GM18519 (cell line): ENCODE results near the gene RNF207.

Experiments used
- ATAC-seq: cut with Tn5 transposase; IDR thresholded peaks from one replicate; pipeline ENCODE4 v1.9.1; 2021; ENCODE audit warnings: mild to moderate bottlenecking, moderate library complexity; ENCODE audit not compliant: unreplicated experiment, low FRiP score

Gene RNF207

GRCh38 chr1:6205849-6206519, at the start of gene RNF207:
Gene RNF207, plus strand, starts transcription at chr1:6206119. Its CDS starts 417 bp downstream, at chr1:6206536.
- ATAC-seq, result no peak

DNA sequence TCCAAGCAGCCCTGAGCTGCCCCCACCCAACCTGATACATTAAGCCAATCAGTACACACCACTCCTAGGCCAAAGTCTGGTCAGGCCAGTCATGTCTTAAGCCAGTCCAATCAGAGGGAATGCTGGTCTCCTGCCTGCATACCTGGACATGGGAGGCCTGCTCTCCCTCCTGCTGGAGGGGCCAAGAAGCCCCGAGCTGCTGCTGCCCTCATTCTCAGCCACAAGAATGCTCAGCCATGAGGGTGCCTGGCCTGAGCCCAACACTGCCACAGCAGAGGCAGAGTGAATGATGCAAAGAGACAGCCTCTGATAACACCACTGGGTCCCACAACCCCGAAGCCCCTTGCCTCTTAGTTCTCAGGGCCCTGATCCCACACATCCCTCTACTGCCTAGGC, 48.8 kb upstream of the RNF207 start:
- no peak for ATAC-seq

DNA sequence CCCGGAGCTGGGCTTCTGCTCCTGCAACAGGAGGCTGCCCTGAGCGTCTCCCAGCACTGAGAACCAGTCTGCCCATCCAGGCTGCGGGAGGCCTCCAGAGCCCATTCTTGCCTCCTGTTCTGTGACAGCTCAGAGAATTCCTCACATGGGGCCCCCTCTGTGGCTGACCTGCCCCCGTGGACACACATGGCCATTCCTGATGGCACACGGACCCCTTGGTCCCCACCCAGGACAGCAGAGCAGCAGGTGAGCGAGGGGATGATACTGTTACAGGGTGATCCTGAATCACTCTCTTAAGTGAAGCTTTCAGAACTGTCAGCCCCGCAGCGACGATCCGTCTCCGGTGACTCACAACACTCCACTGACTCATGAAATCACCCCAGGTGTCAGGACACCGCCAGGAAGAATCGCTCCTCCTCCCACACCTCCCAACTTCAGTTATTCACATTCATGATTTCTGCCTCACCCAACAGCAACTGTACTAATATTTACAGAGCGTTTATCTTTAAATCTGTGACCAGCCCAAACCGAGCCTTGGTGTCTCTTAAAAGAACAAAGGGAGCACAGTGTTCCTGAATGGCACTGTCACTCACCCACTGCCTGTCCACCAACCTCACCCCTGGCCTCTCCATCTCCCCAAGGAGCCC, 48.3 kb upstream of the RNF207 start:
- ATAC-seq, result no peak

DNA sequence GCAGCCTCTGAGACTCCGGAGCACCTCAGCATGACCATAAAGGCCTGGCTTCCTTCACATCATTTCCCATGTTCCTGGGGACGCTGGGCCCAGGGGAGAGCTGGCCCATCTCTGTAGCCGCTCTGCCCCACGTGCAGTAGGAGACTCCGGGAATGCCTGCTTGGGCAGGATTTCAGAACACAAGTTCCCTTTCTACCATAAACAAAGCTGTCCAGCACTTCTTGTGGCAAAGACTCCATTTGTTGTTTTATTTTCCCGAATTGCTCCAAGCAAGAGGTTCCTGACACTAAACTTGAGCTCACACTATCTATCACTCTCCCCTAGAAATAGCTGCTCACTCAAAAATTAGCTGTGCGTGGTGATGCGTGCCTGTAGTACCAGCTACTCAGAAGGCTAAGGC, 47.7 kb upstream of the RNF207 start:
- no peak for ATAC-seq

DNA sequence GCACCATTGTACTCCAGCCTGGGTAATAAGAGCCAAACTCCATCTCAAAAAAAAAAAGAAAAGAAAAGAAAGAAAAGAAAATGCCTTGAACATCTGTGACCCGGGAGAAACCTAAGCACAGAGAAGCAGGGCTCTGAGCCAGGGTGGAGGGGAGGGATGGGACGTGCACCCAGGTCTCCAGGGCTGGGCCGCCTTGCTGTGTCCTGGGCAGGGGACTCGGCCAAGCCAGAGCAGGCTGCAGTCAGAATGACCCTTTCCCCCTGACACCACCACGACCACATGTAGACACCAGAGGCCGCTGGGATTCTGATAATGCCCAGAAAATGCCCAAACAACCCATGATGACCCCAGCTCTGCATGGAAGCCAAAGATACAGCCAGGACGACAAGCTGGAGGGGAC, 43.6 kb upstream of the RNF207 start:
- no peak for ATAC-seq

GRCh38 chr1:6162773-6163172, 43.1 kb upstream of the RNF207 start:
- no peak for ATAC-seq

GRCh38 chr1:6163191-6163972, 42.5 kb upstream of the RNF207 start:
- ATAC-seq, result no peak

- ATAC-seq, result no peak
Observed at GRCh38 chr1:6163973-6164617, 41.8 kb upstream of the RNF207 start.

GRCh38 chr1:6165027-6165426, 40.9 kb upstream of the RNF207 start:
- ATAC-seq, result no peak

GRCh38 chr1:6165441-6165985, 40.4 kb upstream of the RNF207 start:
- ATAC-seq, result no peak

- no peak for ATAC-seq
Observed at GRCh38 chr1:6166221-6166620, 39.7 kb upstream of the RNF207 start.

DNA sequence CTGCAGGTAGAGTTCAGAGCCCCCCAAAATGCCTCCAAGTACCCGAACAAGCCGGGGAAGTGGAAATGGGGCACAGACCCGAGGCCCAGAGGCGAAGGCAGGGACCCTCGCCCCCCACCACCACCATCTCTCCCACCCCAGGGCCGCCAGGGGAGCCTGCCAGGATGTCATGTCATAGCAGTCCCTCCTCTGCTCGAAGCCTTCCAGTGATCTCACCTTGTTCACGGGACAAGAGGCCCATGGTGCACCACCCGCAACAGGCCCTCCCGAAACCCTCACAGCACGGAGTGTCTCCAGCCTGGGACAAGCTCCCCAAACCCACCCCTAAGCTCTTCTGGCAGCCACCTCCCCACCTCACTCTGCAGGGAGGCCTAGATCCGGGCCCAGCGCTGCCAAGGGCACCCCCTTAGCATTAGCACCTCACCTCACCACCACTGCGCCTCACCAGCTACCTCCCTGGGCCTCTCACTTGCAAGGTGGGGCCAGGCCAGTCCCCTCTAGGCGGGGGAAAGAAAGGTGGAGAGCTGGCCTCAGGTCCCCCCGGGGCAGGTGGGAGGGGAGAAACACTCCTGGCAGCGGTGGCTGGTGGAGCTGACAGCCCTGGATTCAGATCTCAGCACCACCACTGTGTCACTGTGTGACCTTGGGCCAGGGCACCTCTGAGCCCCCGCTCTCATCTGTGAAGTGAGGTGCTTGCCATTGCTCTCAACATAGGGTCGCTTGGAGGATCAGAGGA, 39.1 kb upstream of the RNF207 start:
- ATAC-seq, result no peak

DNA sequence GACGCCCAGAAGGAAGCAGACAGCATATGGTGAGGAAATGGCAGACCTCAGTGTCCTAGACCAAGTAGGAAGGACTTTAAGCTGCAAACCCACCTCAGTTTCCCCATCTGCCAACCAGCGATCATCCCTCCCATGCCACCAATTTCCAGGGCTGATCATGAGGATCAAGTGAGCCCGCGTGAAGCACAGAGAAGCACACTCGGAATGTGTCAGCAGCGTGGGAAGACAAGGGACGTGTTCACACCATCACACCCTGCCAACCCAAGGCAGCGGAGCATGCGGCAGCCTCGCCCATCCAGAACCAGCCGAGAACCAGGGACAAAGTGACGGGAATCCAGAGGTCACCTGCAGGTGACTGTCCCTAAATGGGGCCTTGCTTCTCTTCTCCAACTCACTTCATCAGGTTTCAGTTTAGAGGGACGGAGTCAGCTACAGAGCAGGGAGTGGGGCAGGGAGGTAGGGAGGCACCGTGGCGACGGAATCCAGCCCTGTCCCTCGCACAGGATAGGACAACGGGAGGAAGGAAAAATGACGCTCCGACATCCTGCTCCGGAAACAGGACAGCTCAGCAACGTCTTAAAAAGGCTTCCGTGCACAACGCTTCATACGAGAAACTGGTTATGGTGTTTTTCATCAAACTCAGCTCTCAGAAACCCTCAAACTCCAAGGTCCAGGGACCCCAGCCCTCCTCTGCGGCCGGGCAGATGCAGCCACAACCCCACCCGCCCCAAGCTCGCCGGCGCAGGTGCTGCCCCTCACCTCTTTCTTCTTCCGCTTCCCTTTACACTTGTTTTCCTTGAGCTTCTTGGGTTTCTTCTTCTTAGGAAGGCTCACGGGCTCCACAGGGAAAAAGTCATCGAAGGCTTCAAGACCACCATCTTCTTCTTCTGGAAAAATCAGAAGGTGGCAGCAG, 38.3 kb upstream of the RNF207 start:
- ATAC-seq, result no peak

GRCh38 chr1:6168947-6169586, 36.9 kb upstream of the RNF207 start:
- ATAC-seq, result no peak

DNA sequence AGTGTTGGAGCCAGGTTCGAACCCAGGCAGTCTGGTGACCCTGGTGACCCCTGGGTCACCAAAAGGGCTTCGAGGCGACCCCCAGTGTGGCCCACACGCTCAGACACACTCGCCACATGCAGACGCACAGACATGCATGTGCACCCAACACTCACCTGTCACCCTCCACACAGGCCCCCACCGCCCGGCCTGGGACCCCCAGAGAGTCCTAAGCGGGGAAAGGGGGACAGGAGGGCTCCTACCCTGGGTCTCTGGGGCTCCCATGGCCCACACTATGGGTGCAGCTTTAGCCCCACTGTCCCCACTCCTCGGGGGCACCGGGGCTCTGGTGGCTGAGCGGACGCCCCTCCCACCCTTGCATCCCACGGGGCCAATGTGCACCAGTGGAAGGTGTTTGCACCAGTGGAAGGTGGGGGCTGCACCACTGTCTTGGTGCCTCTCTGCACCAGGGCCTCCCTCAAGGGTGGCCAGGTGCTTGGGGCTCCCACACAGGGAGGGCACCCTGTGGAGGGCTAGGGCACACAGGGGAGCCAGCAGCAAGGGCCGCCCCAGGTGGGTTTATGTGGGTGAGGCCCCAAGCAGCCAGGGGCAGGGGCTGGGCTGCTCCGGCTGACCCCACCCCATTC, 35.7 kb upstream of the RNF207 start:
- ATAC-seq, result no peak

GRCh38 chr1:6170742-6171201, 35.1 kb upstream of the RNF207 start:
- no peak for ATAC-seq

- no peak for ATAC-seq
Observed at GRCh38 chr1:6171548-6172124, 34.3 kb upstream of the RNF207 start.

DNA sequence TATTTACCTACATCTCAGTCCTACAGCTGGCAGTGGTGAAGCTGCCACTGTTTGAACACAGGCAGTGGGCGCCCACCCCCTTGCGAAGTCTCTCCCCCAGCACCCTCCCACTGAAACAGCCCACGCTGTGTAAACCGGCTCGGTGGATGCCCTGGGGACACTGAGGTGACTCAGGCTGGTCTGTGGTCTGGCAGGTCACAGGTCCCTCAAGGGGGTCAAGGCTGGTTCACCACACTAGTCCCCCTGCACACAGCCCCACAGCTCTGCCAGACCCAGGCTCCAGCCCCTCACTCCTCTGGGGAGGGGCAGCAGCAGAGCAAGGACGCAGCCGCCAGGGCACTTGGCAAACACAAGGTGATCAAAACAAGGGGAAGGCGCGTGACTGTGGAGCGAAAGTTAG, 33.4 kb upstream of the RNF207 start:
- no peak for ATAC-seq
